HG03460 (cell line): ENCODE results near the gene TNFRSF18.

Experiments
- ATAC-seq: cut with Tn5 transposase; IDR thresholded peaks from one replicate; pipeline ENCODE4 v1.9.1; 2021; ENCODE audit not compliant: unreplicated experiment

Gene TNFRSF18

GRCh38 chr1:1228596-1229321, 22.4 kb upstream of the TNFRSF18 start:
- ATAC-seq: no peak

GRCh38 chr1:1228187-1228586, 21.8 kb upstream of the TNFRSF18 start:
- ATAC-seq: no peak

GRCh38 chr1:1227386-1227785, 21.0 kb upstream of the TNFRSF18 start:
- ATAC-seq: no peak

- no peak for ATAC-seq
These were observed 20.4 kb upstream of the TNFRSF18 start for GRCh38 chr1:1226566-1227362.

GRCh38 chr1:1225913-1226312, 19.5 kb upstream of the TNFRSF18 start:
- ATAC-seq: no peak

- ATAC-seq: no peak
These were observed 18.9 kb upstream of the TNFRSF18 start for GRCh38 chr1:1225238-1225845.

GRCh38 chr1:1223891-1224290, 17.5 kb upstream of the TNFRSF18 start:
- no peak for ATAC-seq

GRCh38 chr1:1223321-1223720, 16.9 kb upstream of the TNFRSF18 start:
- no peak for ATAC-seq

- no peak for ATAC-seq
These were observed 16.3 kb upstream of the TNFRSF18 start for GRCh38 chr1:1222575-1223225.

- no peak for ATAC-seq
These were observed 15.6 kb upstream of the TNFRSF18 start for GRCh38 chr1:1221887-1222574.

- ATAC-seq: no peak
These were observed 13.8 kb upstream of the TNFRSF18 start for GRCh38 chr1:1220197-1220596.

GRCh38 chr1:1219341-1219740, 12.9 kb upstream of the TNFRSF18 start:
- ATAC-seq: no peak

- ATAC-seq: no peak
These were observed 12.3 kb upstream of the TNFRSF18 start for GRCh38 chr1:1218524-1219200.

GRCh38 chr1:1217621-1218523, 11.5 kb upstream of the TNFRSF18 start:
- ATAC-seq: no peak

- ATAC-seq: no peak
These were observed 10.6 kb upstream of the TNFRSF18 start for GRCh38 chr1:1216770-1217620.

- no peak for ATAC-seq
These were observed 9.7 kb upstream of the TNFRSF18 start for GRCh38 chr1:1215881-1216605.

- no peak for ATAC-seq
These were observed 8.8 kb upstream of the TNFRSF18 start for GRCh38 chr1:1215080-1215676.
